T-cell (primary cell): ENCODE measurements around the gene SUSD6. TPM values are rescaled to one million over a fixed set of nuclear protein-coding genes. Genes with fewer than 3 reads are reported as not detected.

Experiments
- ATAC-seq, 4 experiments: fragments of 200-7000 bp in 3 of 4; fragments of 150-1000 bp in 1 of 4; cut with Tn5 transposase; replicated peaks in 1 of 4; 1 replicate in 3 of 4; 2 replicates in 1 of 4; pipeline ENCODE4 v1.10.0; 2021; ENCODE audit warnings: moderate library complexity in 3 of 4, mild to moderate bottlenecking in 2 of 4, moderate number of reproducible peaks in 1 of 4
- CTCF ChIA-PET, 2 donors: fragments of 300-600 bp; sonication (Branson Sonifier 250); formaldehyde crosslinking; loops; one replicate each; lab custom pipeline; 2022; ENCODE audit warnings: antibody characterized with exemption in 2 of 2; lab: Charles Lee
- POLR2A ChIA-PET, 2 donors: fragments of 300-600 bp; sonication (Branson Sonifier 250); formaldehyde crosslinking; loops; one replicate each; lab custom pipeline; 2022; ENCODE audit warnings: antibody characterized with exemption in 2 of 2; lab: Charles Lee
- DNase-seq, 35 experiments: peaks; one replicate each; pipeline versions ENCODE4 v3.0.0 to v3.0.0-alpha.2; 2013 to 2023
- H3K27ac ChIP-seq: one replicate; pipeline ENCODE4 v1.5.1; 2013; ENCODE audit warnings: low read length
- H3K27me3 ChIP-seq, 2 experiments: replicated peaks in 1 of 2; 1 replicate in 1 of 2; 2 replicates in 1 of 2; pipeline versions ENCODE4 v1.6.1 to v1.7.0; 2013; ENCODE audit warnings: low read length in 1 of 2, mixed read lengths in 1 of 2; ENCODE audit not compliant: control insufficient read depth in 2 of 2, insufficient read depth in 2 of 2; ENCODE audit errors: extremely low read depth in 1 of 2
- H3K36me3 ChIP-seq, 2 donors: 1 replicate in 1 of 2; 2 replicates in 1 of 2; pipeline versions ENCODE4 v1.6.1 to v1.7.0; 2013; ENCODE audit warnings: low read length in 1 of 2; ENCODE audit not compliant: control insufficient read depth in 2 of 2, insufficient read depth in 1 of 2; ENCODE audit errors: extremely low read depth in 1 of 2
- H3K4me1 ChIP-seq, 2 experiments: 1 replicate in 1 of 2; 2 replicates in 1 of 2; pipeline versions ENCODE4 v1.6.1 to v1.7.0; 2013; ENCODE audit warnings: low read length in 2 of 2, mixed read lengths in 1 of 2; ENCODE audit not compliant: insufficient read depth in 2 of 2, control insufficient read depth in 1 of 2; ENCODE audit errors: extremely low read depth in 1 of 2
- H3K4me3 ChIP-seq, 2 donors: 1 replicate in 1 of 2; 2 replicates in 1 of 2; pipeline versions ENCODE4 v1.5.1 to v1.7.0; 2013; ENCODE audit warnings: mild to moderate bottlenecking in 2 of 2, low read length in 1 of 2, moderate library complexity in 1 of 2; ENCODE audit not compliant: control insufficient read depth in 1 of 2; ENCODE audit errors: extremely low read depth in 1 of 2
- H3K9me3 ChIP-seq: 2 replicates; pipeline ENCODE4 v1.7.0; 2013
- H3K27ac Mint-ChIP-seq, 2 donors: one replicate each; pipeline ENCODE4 v1.8.0; 2020 to 2021; ENCODE audit warnings: mild to moderate bottlenecking in 2 of 2, mixed read lengths in 2 of 2
- H3K27me3 Mint-ChIP-seq, 2 donors: one replicate each; pipeline ENCODE4 v1.8.0; 2021 to 2022; ENCODE audit warnings: mixed read lengths in 2 of 2
- H3K36me3 Mint-ChIP-seq: one replicate; pipeline ENCODE4 v1.8.0; 2021; ENCODE audit warnings: mixed read lengths
- H3K4me1 Mint-ChIP-seq, 3 donors: one replicate each; pipeline ENCODE4 v1.8.0; 2020 to 2022; ENCODE audit warnings: mixed read lengths in 3 of 3, mild to moderate bottlenecking in 1 of 3
- H3K4me3 Mint-ChIP-seq, 3 donors: one replicate each; pipeline ENCODE4 v1.8.0; 2020 to 2022; ENCODE audit warnings: mild to moderate bottlenecking in 3 of 3, mixed read lengths in 3 of 3, moderate library complexity in 3 of 3
- H3K9me3 Mint-ChIP-seq, 3 donors: one replicate each; pipeline ENCODE4 v1.8.0; 2020 to 2022; ENCODE audit warnings: mixed read lengths in 3 of 3
- WGBS: methylation state at CpG from one replicate; pipeline ENCODE4 v1.1.5; 2013; ENCODE audit warnings: missing lambda C conversion rate; ENCODE audit not compliant: insufficient coverage; 5-methylcytosine and 5-hydroxymethylcytosine counted together
- total RNA-seq, 35 experiments: library from RNA in 6 of 35; stranded (reverse) in 6 of 35; fragments of 120-200 nt in 1 of 35; gene quantifications; one replicate each; pipeline versions ENCODE4 v1.2.1 to v1.2.4 and lab custom pipeline; 2013 to 2026

Gene SUSD6
- total RNA-seq, 5 donors from 2014 or later (not counting 1 experiment from before 2014, with no cell fraction given) = 53.5 to 75.5 (median 60.4) TPM

DNA sequence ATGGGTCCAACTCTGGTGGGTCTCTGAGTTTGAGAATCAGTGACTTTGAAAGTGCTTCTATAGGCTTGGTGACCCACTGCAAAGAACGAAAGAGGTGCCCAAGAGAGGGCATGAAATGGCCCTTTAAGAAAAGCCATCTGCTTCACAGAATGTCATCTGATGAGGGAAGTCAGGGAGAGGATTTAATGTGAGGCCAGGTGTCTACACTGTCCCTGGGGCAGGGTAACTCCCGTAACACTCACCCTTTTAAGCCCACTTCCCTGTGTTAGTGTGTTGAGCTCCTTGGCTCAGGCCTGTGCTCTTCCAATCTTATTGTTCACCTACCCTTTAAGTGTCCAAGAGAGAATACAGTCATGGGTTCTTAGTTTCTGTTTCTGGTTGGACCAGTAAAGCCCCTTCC lies 139.1 kb downstream of the SUSD6 start:
- WGBS = no CpG with 5 or more reads among the region's 2 CpGs
- DNase-seq (no peak), ATAC-seq (no peak)
- Histone ChIP-seq H3K27me3 (no peaks in the 10 kb centered on the region), H3K4me1 (peaks cover 3 to 4% of the 10 kb centered on the region in 2 experiments), H3K4me3 (no peak overlapping the region), H3K9me3 (no peaks in the 10 kb centered on the region), H3K36me3 (no peaks in the 10 kb centered on the region), H3K27ac (no peak overlapping the region)
- Mint-ChIP-seq H3K4me3 (no peak overlapping the region), H3K27me3 (no peaks in the 10 kb centered on the region), H3K9me3 (no peaks in the 10 kb centered on the region), H3K27ac (no peak overlapping the region), H3K4me1 (peaks cover 9 to 21% (median 12%) of the 10 kb centered on the region in 3 donors), H3K36me3 (no peaks in the 10 kb centered on the region)
- ChIA-PET CTCF (interaction anchor here in 1 of 2 donors (0.7 kb wide), 1 partner anchor 23 kb away, joined by 4 read pairs; no protein-coding TSS in a partner anchor), POLR2A (no interaction called here)

- Histone ChIP-seq H3K27ac (no peak overlapping the region), H3K27me3 (no peaks in the 10 kb centered on the region), H3K9me3 (no peaks in the 10 kb centered on the region), H3K4me3 (no peak overlapping the region), H3K36me3 (no peaks in the 10 kb centered on the region), H3K4me1 (peaks cover 7 to 9% of the 10 kb centered on the region in 2 experiments)
- WGBS = no CpG with 5 or more reads among the region's 1 CpG
- ChIA-PET POLR2A (interaction anchor here in 1 of 2 donors (0.6 kb wide), 1 partner anchor 1005 kb away, joined by 3 read pairs; no protein-coding TSS in a partner anchor), CTCF (no interaction called here)
- H3K27ac Mint-ChIP-seq = no peak overlapping the region
- H3K36me3 Mint-ChIP-seq = no peaks in the 10 kb centered on the region
- no peaks in the 10 kb centered on the region for H3K9me3 Mint-ChIP-seq
- ATAC-seq = no peak
- DNase-seq = no peak
- peaks cover 12 to 18% (median 17%) of the 10 kb centered on the region in 3 donors for H3K4me1 Mint-ChIP-seq
- no peak overlapping the region for H3K4me3 Mint-ChIP-seq
- no peaks in the 10 kb centered on the region for H3K27me3 Mint-ChIP-seq
Measured at GRCh38 chr14:69752773-69753172, 141.4 kb downstream of the SUSD6 start.

- no peak for DNase-seq
- ATAC-seq = no peak
- Histone ChIP-seq H3K27me3 (no peaks in the 10 kb centered on the region), H3K4me3 (no peak overlapping the region), H3K9me3 (no peaks in the 10 kb centered on the region), H3K27ac (no peak overlapping the region), H3K36me3 (no peaks in the 10 kb centered on the region), H3K4me1 (peaks cover 7 to 9% of the 10 kb centered on the region in 2 experiments)
- no peak overlapping the region for H3K4me3 Mint-ChIP-seq
- no peaks in the 10 kb centered on the region for H3K36me3 Mint-ChIP-seq
- H3K27ac Mint-ChIP-seq = no peak overlapping the region
- POLR2A ChIA-PET = interaction anchor here in 1 of 2 donors (0.6 kb wide), 1 partner anchor 10 kb away, joined by 7 read pairs; no protein-coding TSS in a partner anchor
- CTCF ChIA-PET = no interaction called here
- no peaks in the 10 kb centered on the region for H3K27me3 Mint-ChIP-seq
- WGBS = no CpG with 5 or more reads among the region's 1 CpG
- H3K4me1 Mint-ChIP-seq = peaks cover 12 to 18% (median 17%) of the 10 kb centered on the region in 3 donors
- H3K9me3 Mint-ChIP-seq = no peaks in the 10 kb centered on the region
Measured at GRCh38 chr14:69753860-69754259, 142.5 kb downstream of the SUSD6 start.

- Histone ChIP-seq H3K4me1 (peaks cover 7 to 9% of the 10 kb centered on the region in 2 experiments), H3K9me3 (no peaks in the 10 kb centered on the region), H3K27me3 (no peaks in the 10 kb centered on the region), H3K36me3 (no peaks in the 10 kb centered on the region), H3K27ac (no peak overlapping the region), H3K4me3 (no peak overlapping the region)
- Mint-ChIP-seq H3K27ac (no peak overlapping the region), H3K27me3 (no peaks in the 10 kb centered on the region), H3K4me3 (no peak overlapping the region), H3K36me3 (no peaks in the 10 kb centered on the region), H3K9me3 (no peaks in the 10 kb centered on the region), H3K4me1 (peaks cover 12 to 18% (median 17%) of the 10 kb centered on the region in 3 donors)
- DNase-seq (no peak), ATAC-seq (no peak)
- ChIA-PET CTCF (interaction anchor here in 1 of 2 donors (0.7 kb wide), 1 partner anchor 148 kb away, joined by 4 read pairs; no protein-coding TSS in a partner anchor), POLR2A (interaction anchor here in 1 of 2 donors (0.7 kb wide), 1 partner anchor 65 kb away, joined by 12 read pairs; no protein-coding TSS in a partner anchor)
- no CpG with 5 or more reads among the region's 2 CpGs for whole genome bisulfite sequencing
Measured at GRCh38 chr14:69754487-69754886, 143.1 kb downstream of the SUSD6 start.

DNA sequence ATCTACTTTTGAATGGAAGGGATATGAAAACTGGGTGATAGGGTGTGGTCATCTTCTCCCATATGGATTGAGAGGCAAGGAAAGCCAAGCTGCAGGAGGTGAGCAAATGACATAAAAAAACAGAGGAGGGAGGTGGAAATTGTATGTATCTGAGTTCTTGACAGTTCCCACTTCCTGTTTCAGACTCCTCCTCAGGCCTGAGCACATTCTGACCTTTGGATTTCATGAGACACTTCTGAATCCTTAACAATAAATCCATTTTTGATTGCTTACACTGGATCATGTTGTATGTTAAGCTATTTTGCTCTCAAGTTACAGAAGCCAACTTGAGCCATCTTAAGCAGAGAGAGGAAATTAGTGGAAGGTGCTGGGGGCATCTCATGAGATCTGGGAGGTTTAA lies 143.9 kb downstream of the SUSD6 start:
- peak overlapping the region; percentile 28 for H3K27ac ChIP-seq
- H3K27me3 ChIP-seq = no peaks in the 10 kb centered on the region
- ATAC-seq (peak in 1 of 4 experiments; percentile 30), DNase-seq (no peak)
- Mint-ChIP-seq H3K27me3 (no peaks in the 10 kb centered on the region), H3K4me3 (peak overlapping the region in 1 of 3 donors; percentile 22), H3K9me3 (no peaks in the 10 kb centered on the region), H3K36me3 (no peaks in the 10 kb centered on the region), H3K4me1 (peaks cover 12 to 18% (median 17%) of the 10 kb centered on the region in 3 donors), H3K27ac (peak overlapping the region; percentile 71 to 84)
- no peaks in the 10 kb centered on the region for H3K9me3 ChIP-seq
- ChIA-PET CTCF (no interaction called here), POLR2A (interaction anchor here in 1 of 2 donors (1.1 kb wide), 1 partner anchor 11 kb away, joined by 4 read pairs; the partner anchor contains the start of gene SRSF5)
- H3K4me3 ChIP-seq = no peak overlapping the region
- peaks cover 7 to 9% of the 10 kb centered on the region in 2 experiments for H3K4me1 ChIP-seq
- no peaks in the 10 kb centered on the region for H3K36me3 ChIP-seq

DNA sequence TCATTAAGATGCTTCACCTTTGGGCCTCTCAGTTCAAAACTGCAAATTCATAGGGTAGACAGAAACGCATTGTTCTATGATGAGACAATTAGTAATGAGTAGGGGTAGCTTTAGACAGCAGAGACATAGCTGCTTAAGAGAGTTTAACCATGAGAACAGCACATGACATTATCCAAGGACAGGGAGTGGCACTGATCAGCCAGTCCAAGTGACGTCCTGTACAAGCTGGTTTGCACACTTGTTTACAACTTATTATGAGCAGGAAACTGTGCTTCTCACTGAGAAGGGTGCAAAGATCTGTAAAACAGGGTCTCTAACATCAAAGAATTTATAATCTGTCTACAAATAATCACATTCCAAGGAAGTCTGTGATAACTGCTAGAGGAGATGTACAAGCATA lies 144.4 kb downstream of the SUSD6 start:
- peaks cover 7 to 9% of the 10 kb centered on the region in 2 experiments for H3K4me1 ChIP-seq
- Mint-ChIP-seq H3K36me3 (no peaks in the 10 kb centered on the region), H3K27me3 (no peaks in the 10 kb centered on the region), H3K4me3 (peak overlapping the region in 1 of 3 donors; percentile 22), H3K9me3 (no peaks in the 10 kb centered on the region), H3K4me1 (peaks cover 12 to 18% (median 18%) of the 10 kb centered on the region in 3 donors), H3K27ac (peak overlapping the region; percentile 71 to 84)
- POLR2A ChIA-PET = interaction anchor here in 1 of 2 donors (1.1 kb wide), 1 partner anchor 11 kb away, joined by 4 read pairs; the partner anchor contains the start of gene SRSF5
- no peaks in the 10 kb centered on the region for H3K27me3 ChIP-seq
- ATAC-seq = peak in 3 of 4 experiments; percentile 56 to 72 (median 64)
- H3K4me3 ChIP-seq = no peak overlapping the region
- no peak for DNase-seq
- no CpG with 5 or more reads among the region's 2 CpGs for WGBS
- peak overlapping the region; percentile 28 for H3K27ac ChIP-seq
- no peaks in the 10 kb centered on the region for H3K36me3 ChIP-seq
- no peaks in the 10 kb centered on the region for H3K9me3 ChIP-seq
- CTCF ChIA-PET = no interaction called here
